ENCODE data around the gene HPS1. TPM values are rescaled to one million over a fixed set of nuclear protein-coding genes. Genes with fewer than 3 reads are reported as not detected.

Gene HPS1
- total and polyA plus RNA-seq, 2 experiments from 2014 or later: 21.4 to 51.2 TPM

DNA sequence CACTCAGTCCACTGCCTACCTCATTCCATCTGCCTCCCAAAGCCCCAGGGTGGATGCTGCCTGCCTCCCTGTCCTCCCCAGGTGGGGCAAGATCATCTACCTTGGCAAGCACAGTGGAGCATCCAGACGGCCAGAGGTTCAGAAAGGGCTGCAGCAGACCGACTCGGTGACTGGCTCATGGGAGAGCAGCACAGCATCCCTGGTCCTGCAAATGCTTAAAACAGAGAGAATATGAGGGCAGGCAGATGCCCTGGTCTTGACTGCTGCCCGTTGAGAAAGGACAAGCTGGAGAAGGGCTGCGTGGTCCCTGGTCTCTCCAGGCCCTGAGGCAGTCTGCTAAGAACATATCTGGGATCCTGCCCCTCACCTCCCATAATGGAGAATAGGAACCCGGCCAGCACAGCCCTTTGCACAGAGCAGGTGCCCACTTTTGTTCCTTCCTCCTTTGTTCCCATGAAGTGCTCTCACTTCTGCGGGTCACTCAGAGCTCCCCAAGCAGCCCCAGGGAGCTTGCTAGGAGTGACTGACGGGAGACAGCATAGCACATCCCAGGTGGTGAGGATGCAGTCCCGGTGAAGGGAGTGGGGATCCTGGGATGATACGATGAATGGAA lies 1.4 kb downstream of the HPS1 start (continued):
- TF ChIP-seq, protein P1, sequence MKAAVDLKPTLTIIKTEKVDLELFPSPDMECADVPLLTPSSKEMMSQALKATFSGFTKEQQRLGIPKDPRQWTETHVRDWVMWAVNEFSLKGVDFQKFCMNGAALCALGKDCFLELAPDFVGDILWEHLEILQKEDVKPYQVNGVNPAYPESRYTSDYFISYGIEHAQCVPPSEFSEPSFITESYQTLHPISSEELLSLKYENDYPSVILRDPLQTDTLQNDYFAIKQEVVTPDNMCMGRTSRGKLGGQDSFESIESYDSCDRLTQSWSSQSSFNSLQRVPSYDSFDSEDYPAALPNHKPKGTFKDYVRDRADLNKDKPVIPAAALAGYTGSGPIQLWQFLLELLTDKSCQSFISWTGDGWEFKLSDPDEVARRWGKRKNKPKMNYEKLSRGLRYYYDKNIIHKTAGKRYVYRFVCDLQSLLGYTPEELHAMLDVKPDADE (IDR thresholded peaks at IDR 0.05): no peak
- no peak for TF ChIP-seq EZH2 (IDR thresholded peaks at IDR 0.05; ENCODE audit: low read depth, unreplicated experiment)
- no peak for TF ChIP-seq ZNF114 (CRISPR knock-in tag; IDR thresholded peaks at IDR 0.05)

DNA sequence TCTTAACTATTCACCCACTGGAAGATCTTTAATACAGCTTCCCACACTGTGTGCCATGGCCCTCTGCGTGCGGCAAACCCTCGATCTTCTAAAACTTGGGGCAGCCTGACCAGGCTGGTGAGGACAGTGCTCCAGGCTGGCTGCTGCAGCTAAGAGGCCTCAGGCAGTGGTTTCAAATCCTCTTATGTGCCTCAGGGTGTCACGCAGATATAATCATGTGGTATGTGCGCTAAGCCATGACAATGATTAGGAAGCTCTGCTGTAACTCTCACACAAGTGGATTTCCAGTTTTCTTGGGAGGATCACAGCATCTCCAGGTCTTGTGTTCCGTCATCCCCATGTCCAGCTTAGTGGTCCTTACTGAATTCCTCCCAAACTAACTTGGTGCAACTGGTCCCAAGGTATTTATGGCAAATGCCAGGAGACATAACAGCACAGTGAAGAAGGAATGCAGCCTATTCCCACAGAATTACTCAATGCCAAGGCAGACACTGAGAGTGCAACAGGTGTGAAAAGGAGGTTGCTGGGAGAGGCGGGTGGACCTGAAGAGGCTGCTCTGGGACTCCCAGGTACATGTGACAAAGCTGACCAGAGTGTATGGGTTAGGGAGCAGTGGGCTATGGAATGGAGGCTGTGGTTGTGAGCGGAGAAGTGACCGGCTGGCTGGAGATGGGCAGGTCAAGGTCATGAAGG lies 2.3 kb downstream of the HPS1 start:
- peaks cover 3% of the 10 kb centered on the region; the same call in 1 of the 2 replicates for H3K4me1 ChIP-seq (ENCODE audit: insufficient read depth)
- Mint-ChIP-seq H3K27me3 (ENCODE audit: insufficient read depth, low read depth, poor library complexity) (peaks cover 5% of the 10 kb centered on the region), H3K9me3 (peaks cover 8% of the 10 kb centered on the region; the same call in 2 of the 3 replicates), H3K27ac (no peak overlapping the region), H3K4me1 (peaks cover 5% of the 10 kb centered on the region; the same call in 2 of the 3 replicates), H3K36me3 (ENCODE audit: low read depth) (peaks cover 57% of the 10 kb centered on the region), H3K4me3 (no peak overlapping the region; the same call in 2 of the 3 replicates)
- no peak overlapping the region for H3K4me2 ChIP-seq
- H3K27ac ChIP-seq (ENCODE audit: low read depth): no peak overlapping the region
- H4K20me1 ChIP-seq (replicated peaks; ENCODE audit: insufficient read depth): no peaks in the 10 kb centered on the region
- no peaks in the 10 kb centered on the region for H3K27me3 ChIP-seq (ENCODE audit: insufficient read depth)
- ATAC-seq (no peak), DNase-seq (ENCODE audit: low spot score) (no peak)
- no peak overlapping the region for H3K4me3 ChIP-seq
- peaks cover 5% of the 10 kb centered on the region; the same call in 1 of the 2 replicates for H3K79me2 ChIP-seq (replicated peaks; ENCODE audit: insufficient read depth)
- no peaks in the 10 kb centered on the region for H3F3A ChIP-seq (replicated peaks; ENCODE audit: low read depth)
- H2AFZ ChIP-seq: no peak overlapping the region
- peaks cover 5% of the 10 kb centered on the region; the same call in 1 of the 2 replicates for H3K9me2 ChIP-seq (ENCODE audit: insufficient read depth)
- peaks cover 19% of the 10 kb centered on the region; the same call in 1 of the 2 replicates for H3K36me3 ChIP-seq (ENCODE audit: insufficient read depth)
- TF ChIP-seq EZH2 (IDR thresholded peaks at IDR 0.05; ENCODE audit: low read depth, unreplicated experiment): no peak
- no peak for TF ChIP-seq JUNB (IDR thresholded peaks at IDR 0.05; ENCODE audit: unreplicated experiment)
- no peak for TF ChIP-seq NANOG (IDR thresholded peaks at IDR 0.05; ENCODE audit: borderline replicate concordance)
- no peak for TF ChIP-seq EZH2phosphoT487 (IDR thresholded peaks at IDR 0.05; ENCODE audit: unreplicated experiment)
- no peak for TF ChIP-seq STAT1 (IDR thresholded peaks at IDR 0.05; ENCODE audit: unreplicated experiment)
- TF ChIP-seq, protein P2, sequence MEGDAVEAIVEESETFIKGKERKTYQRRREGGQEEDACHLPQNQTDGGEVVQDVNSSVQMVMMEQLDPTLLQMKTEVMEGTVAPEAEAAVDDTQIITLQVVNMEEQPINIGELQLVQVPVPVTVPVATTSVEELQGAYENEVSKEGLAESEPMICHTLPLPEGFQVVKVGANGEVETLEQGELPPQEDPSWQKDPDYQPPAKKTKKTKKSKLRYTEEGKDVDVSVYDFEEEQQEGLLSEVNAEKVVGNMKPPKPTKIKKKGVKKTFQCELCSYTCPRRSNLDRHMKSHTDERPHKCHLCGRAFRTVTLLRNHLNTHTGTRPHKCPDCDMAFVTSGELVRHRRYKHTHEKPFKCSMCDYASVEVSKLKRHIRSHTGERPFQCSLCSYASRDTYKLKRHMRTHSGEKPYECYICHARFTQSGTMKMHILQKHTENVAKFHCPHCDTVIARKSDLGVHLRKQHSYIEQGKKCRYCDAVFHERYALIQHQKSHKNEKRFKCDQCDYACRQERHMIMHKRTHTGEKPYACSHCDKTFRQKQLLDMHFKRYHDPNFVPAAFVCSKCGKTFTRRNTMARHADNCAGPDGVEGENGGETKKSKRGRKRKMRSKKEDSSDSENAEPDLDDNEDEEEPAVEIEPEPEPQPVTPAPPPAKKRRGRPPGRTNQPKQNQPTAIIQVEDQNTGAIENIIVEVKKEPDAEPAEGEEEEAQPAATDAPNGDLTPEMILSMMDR (conservative IDR thresholded peaks at IDR 0.05; ENCODE audit: low read depth in 2 of 2): no peak
- TF ChIP-seq, protein P3, sequence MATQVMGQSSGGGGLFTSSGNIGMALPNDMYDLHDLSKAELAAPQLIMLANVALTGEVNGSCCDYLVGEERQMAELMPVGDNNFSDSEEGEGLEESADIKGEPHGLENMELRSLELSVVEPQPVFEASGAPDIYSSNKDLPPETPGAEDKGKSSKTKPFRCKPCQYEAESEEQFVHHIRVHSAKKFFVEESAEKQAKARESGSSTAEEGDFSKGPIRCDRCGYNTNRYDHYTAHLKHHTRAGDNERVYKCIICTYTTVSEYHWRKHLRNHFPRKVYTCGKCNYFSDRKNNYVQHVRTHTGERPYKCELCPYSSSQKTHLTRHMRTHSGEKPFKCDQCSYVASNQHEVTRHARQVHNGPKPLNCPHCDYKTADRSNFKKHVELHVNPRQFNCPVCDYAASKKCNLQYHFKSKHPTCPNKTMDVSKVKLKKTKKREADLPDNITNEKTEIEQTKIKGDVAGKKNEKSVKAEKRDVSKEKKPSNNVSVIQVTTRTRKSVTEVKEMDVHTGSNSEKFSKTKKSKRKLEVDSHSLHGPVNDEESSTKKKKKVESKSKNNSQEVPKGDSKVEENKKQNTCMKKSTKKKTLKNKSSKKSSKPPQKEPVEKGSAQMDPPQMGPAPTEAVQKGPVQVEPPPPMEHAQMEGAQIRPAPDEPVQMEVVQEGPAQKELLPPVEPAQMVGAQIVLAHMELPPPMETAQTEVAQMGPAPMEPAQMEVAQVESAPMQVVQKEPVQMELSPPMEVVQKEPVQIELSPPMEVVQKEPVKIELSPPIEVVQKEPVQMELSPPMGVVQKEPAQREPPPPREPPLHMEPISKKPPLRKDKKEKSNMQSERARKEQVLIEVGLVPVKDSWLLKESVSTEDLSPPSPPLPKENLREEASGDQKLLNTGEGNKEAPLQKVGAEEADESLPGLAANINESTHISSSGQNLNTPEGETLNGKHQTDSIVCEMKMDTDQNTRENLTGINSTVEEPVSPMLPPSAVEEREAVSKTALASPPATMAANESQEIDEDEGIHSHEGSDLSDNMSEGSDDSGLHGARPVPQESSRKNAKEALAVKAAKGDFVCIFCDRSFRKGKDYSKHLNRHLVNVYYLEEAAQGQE (IDR thresholded peaks at IDR 0.05; ENCODE audit: unreplicated experiment): no peak
- no peak for TF ChIP-seq ZNF331 (CRISPR knock-in tag; IDR thresholded peaks at IDR 0.05; ENCODE audit: low read depth)
- TF ChIP-seq POLR2AphosphoS5 (IDR thresholded peaks at IDR 0.05; ENCODE audit: low read depth): no peak
- no peak for TF ChIP-seq CREB1 (CRISPR knock-in tag; IDR thresholded peaks at IDR 0.05; ENCODE audit: low read depth)
- TF ChIP-seq ZNF114 (CRISPR knock-in tag; IDR thresholded peaks at IDR 0.05): no peak
- TF ChIP-seq, protein P1 (IDR thresholded peaks at IDR 0.05): no peak
